ENCODE results near the gene ZMYM5. TPM values are rescaled to one million over a fixed set of nuclear protein-coding genes. Genes with fewer than 3 reads are reported as not detected.
"Not testable (repeated sequence)": the region's sequence is repeated elsewhere in the genome, so short reads cannot be mapped to it uniquely, and the experiment has no call there.

The ZMYM5 gene
- 10 to 100 TPM in 1 of 2 donors, 1 to 10 TPM in 1; 6.4 to 13.8 TPM for total RNA-seq

GRCh38 chr13:19863323-19864023 is at the start of gene ZMYM5:
Gene ZMYM5 (minus strand): TSS chr13:19863649. CDS start chr13:19852180, 11,469 bp downstream.
- Histone ChIP-seq H3K4me1 (no peaks in the 10 kb centered on the region), H3K9me3 (no peaks in the 10 kb centered on the region), H3K4me3 (peak within 1 kb of the TSS; percentile 53), H3K27me3 (no peaks in the 10 kb centered on the region), H3K27ac (peak within 1 kb of the TSS; percentile 100), H3K9ac (ENCODE audit: low read depth in 2 of 2, low read length in 2 of 2) (peak within 1 kb of the TSS; percentile 94 to 97), H3K36me3 (no peaks in the 10 kb centered on the region)
- peak; percentile 98 for DNase-seq
- TF ChIP-seq, protein P1, sequence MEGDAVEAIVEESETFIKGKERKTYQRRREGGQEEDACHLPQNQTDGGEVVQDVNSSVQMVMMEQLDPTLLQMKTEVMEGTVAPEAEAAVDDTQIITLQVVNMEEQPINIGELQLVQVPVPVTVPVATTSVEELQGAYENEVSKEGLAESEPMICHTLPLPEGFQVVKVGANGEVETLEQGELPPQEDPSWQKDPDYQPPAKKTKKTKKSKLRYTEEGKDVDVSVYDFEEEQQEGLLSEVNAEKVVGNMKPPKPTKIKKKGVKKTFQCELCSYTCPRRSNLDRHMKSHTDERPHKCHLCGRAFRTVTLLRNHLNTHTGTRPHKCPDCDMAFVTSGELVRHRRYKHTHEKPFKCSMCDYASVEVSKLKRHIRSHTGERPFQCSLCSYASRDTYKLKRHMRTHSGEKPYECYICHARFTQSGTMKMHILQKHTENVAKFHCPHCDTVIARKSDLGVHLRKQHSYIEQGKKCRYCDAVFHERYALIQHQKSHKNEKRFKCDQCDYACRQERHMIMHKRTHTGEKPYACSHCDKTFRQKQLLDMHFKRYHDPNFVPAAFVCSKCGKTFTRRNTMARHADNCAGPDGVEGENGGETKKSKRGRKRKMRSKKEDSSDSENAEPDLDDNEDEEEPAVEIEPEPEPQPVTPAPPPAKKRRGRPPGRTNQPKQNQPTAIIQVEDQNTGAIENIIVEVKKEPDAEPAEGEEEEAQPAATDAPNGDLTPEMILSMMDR (IDR thresholded peaks at IDR 0.05): no peak
- intact Hi-C loops (cut with DNase I): loop anchor here (5.0 to 10.0 kb wide), 2 partner anchors 79 to 94 kb away; partner anchors contain the start of genes PSPC1 and ZMYM2

- Histone ChIP-seq H3K9me3 (no peaks in the 10 kb centered on the region), H3K9ac (ENCODE audit: low read depth in 2 of 2, low read length in 2 of 2) (no peak overlapping the region), H3K27ac (no peak overlapping the region), H3K27me3 (no peaks in the 10 kb centered on the region), H3K36me3 (no peaks in the 10 kb centered on the region), H3K4me1 (no peaks in the 10 kb centered on the region), H3K4me3 (no peak overlapping the region)
- intact Hi-C loops (cut with DNase I): no loop called here
- DNase-seq: peak; percentile 51
- TF ChIP-seq, protein P1 (IDR thresholded peaks at IDR 0.05): no peak
These were observed 47.1 kb upstream of the ZMYM5 start for GRCh38 chr13:19910336-19911072.

- no peaks in the 10 kb centered on the region for H3K9me3 ChIP-seq
- no peaks in the 10 kb centered on the region for H3K4me1 ChIP-seq
- no peak overlapping the region for H3K9ac ChIP-seq (ENCODE audit: low read depth in 2 of 2, low read length in 2 of 2)
- no peak overlapping the region for H3K27ac ChIP-seq
- no peak overlapping the region for H3K4me3 ChIP-seq
- no peaks in the 10 kb centered on the region for H3K36me3 ChIP-seq
- no peak for DNase-seq
- intact Hi-C loops (cut with DNase I): no loop called here
- TF ChIP-seq, protein P1 (IDR thresholded peaks at IDR 0.05): no peak
- no peaks in the 10 kb centered on the region for H3K27me3 ChIP-seq
These were observed 45.0 kb upstream of the ZMYM5 start for GRCh38 chr13:19908350-19908986.

GRCh38 chr13:19905487-19906195 is 42.2 kb upstream of the ZMYM5 start:
- H3K4me3 ChIP-seq; intact Hi-C loops (cut with DNase I); H3K4me1 ChIP-seq; DNase-seq; H3K9me3 ChIP-seq; H3K36me3 ChIP-seq; H3K9ac ChIP-seq (ENCODE audit: low read depth in 2 of 2, low read length in 2 of 2); H3K27me3 ChIP-seq; H3K27ac ChIP-seq: not testable (repeated sequence)

GRCh38 chr13:19890030-19890429 is 26.6 kb upstream of the ZMYM5 start:
- intact Hi-C loops (cut with DNase I): no loop called here
- Histone ChIP-seq H3K36me3 (no peaks in the 10 kb centered on the region), H3K9me3 (no peaks in the 10 kb centered on the region), H3K4me3 (no peak overlapping the region), H3K9ac (ENCODE audit: low read depth in 2 of 2, low read length in 2 of 2) (no peak overlapping the region), H3K27me3 (no peaks in the 10 kb centered on the region), H3K27ac (no peak overlapping the region), H3K4me1 (no peaks in the 10 kb centered on the region)
- TF ChIP-seq, protein P1 (IDR thresholded peaks at IDR 0.05): no peak
- no peak for DNase-seq
